HG03520 (cell line): ENCODE measurements around the gene ZNF438.

Source experiments
- ATAC-seq: cut with Tn5 transposase; IDR thresholded peaks from one replicate; pipeline ENCODE4 v1.9.1; 2021; ENCODE audit warnings: mild to moderate bottlenecking, moderate library complexity; ENCODE audit not compliant: unreplicated experiment

ZNF438 gene

DNA sequence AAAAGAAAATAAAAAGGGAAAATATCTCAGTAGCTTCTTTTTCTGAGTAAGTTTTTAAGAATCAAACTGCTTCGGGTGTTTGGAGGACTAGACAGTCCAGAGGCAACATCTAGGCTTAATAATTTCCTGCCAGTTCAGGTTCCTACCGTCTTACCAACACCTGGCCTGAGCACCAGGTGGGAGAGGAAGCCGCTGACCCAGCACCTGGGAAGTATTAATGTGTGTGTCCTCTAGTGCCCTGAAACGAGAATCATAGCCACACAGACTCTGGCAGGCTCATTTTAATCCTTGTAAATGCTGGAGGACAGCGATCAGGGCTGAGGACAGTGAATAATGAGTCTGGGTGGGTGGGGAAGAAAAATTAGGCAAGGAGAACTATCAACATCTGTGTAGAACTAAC is 137.4 kb downstream of the ZNF438 start:
- ATAC-seq = no peak

GRCh38 chr10:30893208-30893607 is 138.5 kb downstream of the ZNF438 start:
- no peak for ATAC-seq

DNA sequence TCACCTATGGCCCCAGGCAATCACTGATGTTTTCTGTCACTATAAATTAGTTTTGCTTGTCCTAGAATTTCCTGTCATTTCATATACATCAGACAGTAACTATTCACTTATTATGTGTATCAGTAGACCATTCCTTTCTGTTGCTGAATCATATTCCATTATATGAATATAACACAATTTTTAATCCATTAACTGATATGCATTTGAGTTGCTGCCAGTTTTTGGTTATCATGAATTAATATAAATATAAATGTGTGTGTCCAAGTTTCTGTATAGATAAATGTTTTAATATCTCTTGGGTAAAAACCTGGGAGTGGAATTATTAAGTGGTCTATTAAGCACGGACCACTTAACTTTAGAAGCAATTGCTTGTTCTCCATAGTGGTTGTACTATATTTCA is 143.8 kb downstream of the ZNF438 start:
- ATAC-seq = no peak

- no peak for ATAC-seq
Observed at GRCh38 chr10:30885423-30885822, 146.2 kb downstream of the ZNF438 start.

GRCh38 chr10:30883751-30884150 is 147.9 kb downstream of the ZNF438 start:
- no peak for ATAC-seq

DNA sequence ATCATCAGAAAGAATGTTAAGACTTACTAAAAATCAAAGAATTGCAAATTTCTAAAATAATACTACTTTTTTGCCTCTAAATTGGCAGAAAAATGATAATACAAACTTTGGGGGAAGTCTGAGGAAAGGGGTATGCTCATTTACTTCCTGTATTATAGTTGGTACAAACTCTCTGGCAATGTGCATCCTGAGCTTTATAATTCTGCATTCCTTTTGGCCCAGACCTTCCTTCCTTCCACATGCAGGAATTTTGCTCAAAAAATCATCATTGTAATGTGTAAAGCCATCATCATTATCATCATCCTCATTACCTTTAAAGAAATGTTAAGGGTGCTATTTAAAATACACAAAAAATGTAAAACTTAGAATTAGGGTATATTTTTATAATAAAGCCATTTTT is 148.5 kb downstream of the ZNF438 start:
- ATAC-seq = no peak

- no peak for ATAC-seq
Observed at GRCh38 chr10:30882281-30882680, 149.4 kb downstream of the ZNF438 start.

- ATAC-seq = no peak
Observed at GRCh38 chr10:30878920-30879319, 152.7 kb downstream of the ZNF438 start.

GRCh38 chr10:30877111-30877510 is 154.6 kb downstream of the ZNF438 start:
- ATAC-seq = no peak

DNA sequence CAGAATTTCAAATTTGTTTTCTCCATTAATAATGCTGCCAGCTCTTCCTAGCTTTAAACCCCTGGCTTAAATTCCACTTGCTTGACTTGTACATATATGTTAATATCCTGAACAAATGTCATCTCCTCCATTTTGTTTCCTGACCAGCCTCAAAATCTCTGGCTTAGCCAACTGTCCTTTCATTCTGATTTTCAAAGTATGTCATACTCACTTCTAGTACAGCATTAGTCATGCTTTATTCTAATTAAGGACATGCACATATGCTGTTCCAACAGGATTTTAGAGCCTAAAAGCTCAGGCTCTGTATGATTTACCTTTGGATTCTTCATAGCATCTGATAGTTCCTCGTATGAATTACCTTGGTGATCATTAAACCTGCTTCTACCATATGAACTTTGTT is 158.3 kb downstream of the ZNF438 start:
- ATAC-seq = no peak

DNA sequence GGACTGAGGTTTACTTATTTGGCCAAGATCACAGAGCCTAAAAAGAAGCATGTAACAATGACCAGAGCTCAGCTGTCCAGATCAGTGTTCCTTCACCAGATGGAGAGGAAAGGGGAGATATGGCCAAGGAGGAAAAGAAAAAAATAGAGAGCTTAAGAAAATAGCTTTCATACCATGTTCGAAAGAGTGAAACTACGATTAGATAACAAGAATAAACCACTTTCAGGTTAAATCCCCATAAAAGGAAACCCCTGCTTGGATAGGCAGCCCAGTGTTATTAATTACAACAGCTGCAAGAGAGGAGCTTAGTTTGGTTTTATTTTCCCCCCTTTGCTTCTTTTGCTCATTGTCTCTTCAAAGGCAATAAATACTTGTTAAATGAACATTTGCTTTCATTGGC is 160.8 kb downstream of the ZNF438 start:
- ATAC-seq = no peak

DNA sequence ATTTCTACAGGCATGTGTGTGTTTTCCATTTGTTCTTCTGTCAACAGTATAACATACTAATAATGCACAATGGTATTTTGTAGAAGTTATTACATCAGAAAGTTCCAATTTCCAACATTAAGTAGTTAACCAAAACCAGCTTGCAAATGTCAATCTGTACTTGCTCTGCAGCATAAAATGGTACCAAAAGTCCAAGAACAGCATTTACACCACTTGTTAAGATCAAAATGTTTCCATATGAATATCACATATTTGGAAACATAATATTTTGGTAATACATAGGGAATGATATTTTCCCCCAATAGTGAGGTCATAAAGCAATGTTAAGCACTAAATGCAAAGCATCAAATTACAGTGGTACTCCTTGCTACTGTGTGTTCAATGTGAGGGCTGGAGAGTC is 162.1 kb downstream of the ZNF438 start:
- no peak for ATAC-seq

DNA sequence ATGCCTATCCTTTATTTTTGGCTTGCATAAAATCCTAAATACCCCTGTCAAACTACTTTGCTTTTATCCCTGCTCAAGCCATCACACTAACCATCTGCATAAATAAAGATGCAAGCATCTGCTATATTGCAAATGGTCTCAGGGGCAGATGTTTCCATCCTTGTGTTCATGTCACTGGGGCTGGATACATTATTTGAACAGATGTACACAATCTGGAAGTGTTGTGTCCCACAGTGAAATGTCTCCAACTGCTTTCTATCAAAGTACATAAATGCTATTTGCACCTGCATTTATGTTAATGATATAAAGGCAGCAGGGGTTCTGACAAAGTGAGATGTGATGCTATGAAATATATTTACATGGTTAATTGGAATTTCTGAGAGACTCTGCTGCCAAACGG is 163.1 kb downstream of the ZNF438 start:
- ATAC-seq = no peak

GRCh38 chr10:30866896-30867295 is 164.8 kb downstream of the ZNF438 start:
- no peak for ATAC-seq

GRCh38 chr10:30865141-30865926 is 166.3 kb downstream of the ZNF438 start:
- no peak for ATAC-seq

DNA sequence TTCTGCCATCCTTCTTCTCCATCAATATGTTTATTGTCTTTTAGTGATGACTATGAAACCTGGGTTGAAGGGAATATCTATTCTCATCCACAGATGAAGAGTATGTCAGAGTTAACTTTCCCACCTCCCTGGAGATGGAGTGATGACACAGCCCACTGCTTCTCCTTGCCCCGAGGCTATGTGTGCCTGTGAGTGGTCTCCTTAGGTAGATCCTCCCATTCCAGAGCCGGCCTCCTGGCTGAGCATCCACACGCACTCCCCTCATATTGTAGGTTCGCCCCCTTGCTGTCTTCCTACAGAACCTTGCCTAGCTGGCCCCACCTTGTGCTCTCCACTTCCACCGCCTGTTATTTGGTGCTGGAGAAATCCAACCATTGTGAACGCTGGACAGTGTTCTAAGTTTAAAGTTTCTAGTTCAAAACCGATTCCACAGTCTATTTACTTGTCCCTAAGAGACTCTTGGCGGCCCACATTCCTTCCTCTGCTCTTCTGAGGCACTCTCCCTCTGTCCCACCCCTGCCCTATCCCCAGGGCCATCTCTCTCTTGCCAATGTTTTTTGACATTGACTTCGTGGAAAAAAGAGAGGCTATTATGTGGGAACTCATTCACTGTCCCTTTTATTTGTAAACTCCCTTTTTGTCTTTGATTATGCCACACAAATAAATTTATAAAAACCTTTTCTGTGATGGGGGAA is 168.0 kb downstream of the ZNF438 start:
- no peak for ATAC-seq

- no peak for ATAC-seq
Observed at GRCh38 chr10:30862486-30862885, 169.2 kb downstream of the ZNF438 start.

- no peak for ATAC-seq
Observed at GRCh38 chr10:30861976-30862375, 169.7 kb downstream of the ZNF438 start.

GRCh38 chr10:30861221-30861620 is 170.4 kb downstream of the ZNF438 start:
- ATAC-seq = no peak

DNA sequence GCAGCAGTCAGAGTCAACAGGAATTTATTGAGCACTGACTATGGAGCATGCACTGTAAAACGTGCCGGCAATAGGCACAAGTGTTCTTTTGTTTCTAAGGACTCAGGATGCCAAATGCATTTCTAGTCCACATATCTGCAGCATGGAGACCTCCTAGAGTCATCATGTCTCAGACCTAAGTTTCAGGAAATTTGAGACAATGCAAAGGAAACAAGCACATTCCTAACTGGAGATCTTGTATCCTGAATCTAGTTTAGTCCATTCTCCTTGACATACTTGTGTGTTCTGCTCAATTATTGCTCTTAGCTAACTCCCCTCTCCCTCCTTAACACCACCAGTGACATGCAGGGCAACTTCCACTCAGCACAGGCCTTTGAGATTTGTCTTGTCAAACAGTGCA is 173.2 kb downstream of the ZNF438 start:
- no peak for ATAC-seq

DNA sequence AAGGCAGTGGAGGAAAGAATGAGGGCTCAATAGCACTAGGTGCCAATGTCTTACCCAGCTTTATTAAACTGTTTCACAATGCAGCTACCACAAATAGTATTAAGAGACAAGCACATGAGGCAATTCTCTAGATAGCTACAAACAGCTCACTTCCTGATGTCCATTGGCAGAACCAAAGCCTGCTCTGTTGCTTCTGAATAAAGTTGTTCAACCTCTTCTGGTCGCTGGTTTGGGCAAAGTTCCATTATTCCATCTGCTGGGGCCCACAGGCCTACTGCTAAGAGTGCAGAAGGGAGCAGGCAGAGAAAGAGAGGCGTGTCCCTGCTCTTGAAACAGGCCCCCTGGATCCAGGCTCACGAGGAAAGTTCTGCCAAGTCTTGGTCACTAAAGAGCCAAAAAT is 173.9 kb downstream of the ZNF438 start:
- ATAC-seq = no peak

DNA sequence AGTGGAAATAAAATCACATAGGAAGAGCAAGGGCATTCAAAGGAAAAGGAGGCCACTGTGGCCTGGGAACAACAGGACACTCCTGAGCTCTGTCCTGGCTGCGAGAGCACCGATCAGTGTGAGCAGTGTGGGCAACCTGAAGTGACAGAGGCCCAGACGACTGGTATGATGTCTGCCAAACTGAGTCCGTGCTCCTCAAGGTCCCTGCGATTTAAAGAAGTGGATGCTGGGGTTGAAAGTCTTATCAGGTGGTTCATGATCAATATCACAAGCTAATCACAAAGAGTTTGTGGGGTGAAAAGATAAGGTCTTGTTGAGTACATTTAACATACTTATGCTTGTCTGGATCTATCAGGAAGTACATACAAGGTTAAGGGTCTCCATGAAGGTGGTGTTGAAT is 176.5 kb downstream of the ZNF438 start:
- no peak for ATAC-seq

DNA sequence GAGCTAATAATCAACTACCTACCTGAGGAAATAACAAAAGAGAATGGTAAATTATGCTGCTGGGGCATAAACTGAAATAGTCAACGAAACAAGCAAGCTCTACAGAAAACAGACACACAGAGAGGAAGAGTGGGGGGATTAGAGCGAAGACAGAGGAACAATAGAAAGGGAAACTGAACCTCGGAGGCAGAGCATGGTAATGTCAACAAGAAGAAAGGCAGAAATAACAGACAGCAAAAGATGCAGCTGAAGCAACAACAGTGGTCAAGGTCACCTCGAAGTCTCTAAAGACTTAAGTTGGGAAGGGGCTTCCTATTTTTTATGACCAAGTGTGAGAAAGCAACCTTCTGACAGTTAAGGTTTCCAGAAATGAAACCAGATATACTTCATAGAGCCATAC is 177.0 kb downstream of the ZNF438 start:
- ATAC-seq = no peak
